Lower leg skin (tissue), 3 donors: Measurements from ENCODE around the gene JMJD1C.

Experiments
- CTCF ChIP-seq, 3 donors: fragments of 450-650 bp; IDR thresholded peaks; one replicate each; pipeline ENCODE4 v1.5.1; 2016; ENCODE audit warnings: antibody characterized with exemption in 3 of 3, mild to moderate bottlenecking in 3 of 3, moderate library complexity in 2 of 3
- POLR2A ChIP-seq, 2 donors: fragments of 450-650 bp; IDR thresholded peaks; one replicate each; pipeline ENCODE4 v1.6.1; 2016 to 2017; ENCODE audit warnings: antibody characterized with exemption in 2 of 2, mild to moderate bottlenecking in 1 of 2, moderate library complexity in 1 of 2

DNA sequence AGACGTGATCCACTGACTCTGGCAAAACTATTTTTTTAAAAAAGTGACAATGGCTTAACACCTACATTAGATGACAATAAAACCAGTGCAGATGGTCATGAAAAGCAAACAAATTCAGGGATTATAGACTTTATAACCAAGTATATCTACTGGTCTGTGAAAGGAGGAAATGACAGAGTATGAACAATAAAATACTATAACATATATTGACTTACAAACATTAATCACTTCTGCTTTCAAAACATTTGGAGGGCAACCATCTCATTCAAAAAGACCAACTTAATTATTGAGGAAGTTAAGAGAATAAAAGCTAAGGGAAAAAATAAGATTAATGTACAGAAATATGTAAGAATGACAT is 34.8 kb downstream of the JMJD1C start:
- TF ChIP-seq POLR2A (IDR thresholded peaks at IDR 0.05): no peak
- TF ChIP-seq CTCF (IDR thresholded peaks at IDR 0.05): no peak
